Tibial artery (tissue), 4 donors: ENCODE data around the gene NIPSNAP3A.

ENCODE experiments used
- DNase-seq, 2 donors: peaks; one replicate each; pipeline ENCODE4 v3.0.0-alpha.2; 2019
- H3K27ac ChIP-seq, 2 donors: fragments of 200-600 bp; sonication (generic) in 1 of 2; 1 replicate in 1 of 2; 2 replicates in 1 of 2; pipeline ENCODE4 v1.5.1; 2018 to 2019; ENCODE audit warnings: mild to moderate bottlenecking in 1 of 2
- H3K27me3 ChIP-seq, 2 donors: fragments of 200-600 bp; sonication (generic) in 1 of 2; one replicate each; pipeline versions ENCODE4 v1.5.1 to v1.6.0; 2016 to 2019
- H3K36me3 ChIP-seq, 3 donors: fragments of 200-600 bp; sonication (generic) in 2 of 3; one replicate each; pipeline ENCODE4 v1.5.1; 2016 to 2019; ENCODE audit warnings: mild to moderate bottlenecking in 2 of 3
- H3K4me1 ChIP-seq, 4 donors: fragments of 200-600 bp; sonication (generic) in 2 of 4; 1 replicate in 3 of 4; 2 replicates in 1 of 4; pipeline ENCODE4 v1.5.1; 2016 to 2019
- H3K4me3 ChIP-seq, 2 donors: fragments of 200-600 bp; sonication (generic) in 1 of 2; 1 replicate in 1 of 2; 2 replicates in 1 of 2; pipeline ENCODE4 v1.5.1; 2018 to 2019; ENCODE audit warnings: mild to moderate bottlenecking in 2 of 2
- H3K9me3 ChIP-seq, 3 donors: fragments of 200-600 bp; sonication (generic) in 1 of 3; one replicate each; pipeline ENCODE4 v1.5.1; 2016 to 2019
- intact Hi-C: fragments of 100-400 bp; cut with DNase I; formaldehyde crosslinking; loops from one replicate; pipeline ENCODE4 v1.15.0; 2023; ENCODE audit warnings: low total_unique reads
- TF ChIP-seq, protein P1 (sequence below), 2 experiments: fragments of 200-600 bp in 1 of 2; fragments of 450-650 bp in 1 of 2; IDR thresholded peaks; one replicate each; pipeline ENCODE4 v1.5.1; 2017 to 2019; ENCODE audit warnings: antibody characterized with exemption in 2 of 2, mild to moderate bottlenecking in 1 of 2, moderate library complexity in 1 of 2

NIPSNAP3A gene

GRCh38 chr9:104774831-104775573 is 27.5 kb downstream of the NIPSNAP3A start:
- Histone ChIP-seq H3K4me3 (no peak overlapping the region), H3K36me3 (peaks cover 0 to 7% (median 4%) of the 10 kb centered on the region in 3 donors), H3K9me3 (no peaks in the 10 kb centered on the region), H3K27me3 (no peaks in the 10 kb centered on the region), H3K4me1 (peaks cover 0 to 36% (median 10%) of the 10 kb centered on the region in 4 donors), H3K27ac (no peak overlapping the region)
- TF ChIP-seq, protein P1, sequence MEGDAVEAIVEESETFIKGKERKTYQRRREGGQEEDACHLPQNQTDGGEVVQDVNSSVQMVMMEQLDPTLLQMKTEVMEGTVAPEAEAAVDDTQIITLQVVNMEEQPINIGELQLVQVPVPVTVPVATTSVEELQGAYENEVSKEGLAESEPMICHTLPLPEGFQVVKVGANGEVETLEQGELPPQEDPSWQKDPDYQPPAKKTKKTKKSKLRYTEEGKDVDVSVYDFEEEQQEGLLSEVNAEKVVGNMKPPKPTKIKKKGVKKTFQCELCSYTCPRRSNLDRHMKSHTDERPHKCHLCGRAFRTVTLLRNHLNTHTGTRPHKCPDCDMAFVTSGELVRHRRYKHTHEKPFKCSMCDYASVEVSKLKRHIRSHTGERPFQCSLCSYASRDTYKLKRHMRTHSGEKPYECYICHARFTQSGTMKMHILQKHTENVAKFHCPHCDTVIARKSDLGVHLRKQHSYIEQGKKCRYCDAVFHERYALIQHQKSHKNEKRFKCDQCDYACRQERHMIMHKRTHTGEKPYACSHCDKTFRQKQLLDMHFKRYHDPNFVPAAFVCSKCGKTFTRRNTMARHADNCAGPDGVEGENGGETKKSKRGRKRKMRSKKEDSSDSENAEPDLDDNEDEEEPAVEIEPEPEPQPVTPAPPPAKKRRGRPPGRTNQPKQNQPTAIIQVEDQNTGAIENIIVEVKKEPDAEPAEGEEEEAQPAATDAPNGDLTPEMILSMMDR (IDR thresholded peaks at IDR 0.05) = no peak
- DNase-seq = no peak
- intact Hi-C loops = no loop called here

- Histone ChIP-seq H3K27ac (no peak overlapping the region), H3K4me3 (no peak overlapping the region), H3K36me3 (peaks cover 0 to 8% (median 7%) of the 10 kb centered on the region in 3 donors), H3K27me3 (no peaks in the 10 kb centered on the region), H3K9me3 (no peaks in the 10 kb centered on the region), H3K4me1 (peaks cover 0 to 36% (median 10%) of the 10 kb centered on the region in 4 donors)
- intact Hi-C loops = no loop called here
- TF ChIP-seq, protein P1 (IDR thresholded peaks at IDR 0.05) = no peak
- DNase-seq = no peak
Measured at GRCh38 chr9:104775574-104775936, 28.1 kb downstream of the NIPSNAP3A start.

DNA sequence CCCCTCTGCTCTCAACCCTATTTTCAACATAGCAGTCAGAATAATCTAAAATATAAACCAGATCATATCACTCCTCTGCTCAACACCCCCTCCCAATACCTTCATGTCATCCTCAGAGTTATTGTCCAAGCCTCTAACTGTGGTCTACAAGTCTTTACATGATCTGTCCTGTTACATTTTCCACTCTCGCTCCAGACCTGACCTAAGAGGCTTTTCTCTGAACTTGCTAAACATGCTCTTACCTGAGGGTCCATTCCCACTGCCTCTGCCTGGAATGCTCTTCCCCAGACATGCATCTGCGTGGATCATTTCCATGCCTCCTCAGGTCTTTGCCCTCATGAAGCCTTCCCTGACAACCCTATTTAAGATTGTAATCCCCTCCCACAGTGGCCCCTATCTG is 28.5 kb downstream of the NIPSNAP3A start:
- H3K4me1 ChIP-seq = peaks cover 0 to 36% (median 10%) of the 10 kb centered on the region in 4 donors
- H3K27ac ChIP-seq = no peak overlapping the region
- H3K4me3 ChIP-seq = no peak overlapping the region
- DNase-seq = no peak
- H3K9me3 ChIP-seq = no peaks in the 10 kb centered on the region
- no peaks in the 10 kb centered on the region for H3K27me3 ChIP-seq
- intact Hi-C loops = no loop called here
- peaks cover 0 to 8% (median 7%) of the 10 kb centered on the region in 3 donors for H3K36me3 ChIP-seq
- TF ChIP-seq, protein P1 (IDR thresholded peaks at IDR 0.05) = no peak

- Histone ChIP-seq H3K27ac (no peak overlapping the region), H3K36me3 (peaks cover 6 to 8% (median 7%) of the 10 kb centered on the region in 3 donors), H3K4me1 (peaks cover 0 to 40% (median 10%) of the 10 kb centered on the region in 4 donors), H3K9me3 (no peaks in the 10 kb centered on the region), H3K4me3 (no peak overlapping the region), H3K27me3 (no peaks in the 10 kb centered on the region)
- DNase-seq = no peak
- intact Hi-C loops = no loop called here
- TF ChIP-seq, protein P1 (IDR thresholded peaks at IDR 0.05) = no peak
Measured at GRCh38 chr9:104776797-104777196, 29.3 kb downstream of the NIPSNAP3A start.

DNA sequence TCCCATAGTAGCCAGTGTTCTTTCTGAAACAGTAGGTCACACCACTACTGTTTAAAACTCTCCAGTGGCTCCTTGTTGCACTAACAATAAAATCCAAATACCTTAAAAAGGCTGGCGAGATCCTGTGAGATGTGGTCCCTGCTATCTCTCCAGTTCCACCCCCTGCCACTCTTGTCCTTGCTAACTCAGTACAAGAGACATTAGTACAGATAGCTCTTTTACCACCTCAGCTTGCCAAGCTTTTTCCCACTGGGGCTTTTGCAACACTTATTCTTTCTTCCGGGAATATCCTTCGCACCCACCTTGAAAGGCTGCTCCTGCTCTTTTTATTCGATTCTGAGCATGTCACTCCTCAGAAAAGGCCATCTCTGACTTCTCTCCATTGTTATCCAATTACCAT is 31.3 kb downstream of the NIPSNAP3A start:
- intact Hi-C loops = no loop called here

More for the DNA sequence above, 31.3 kb downstream of the NIPSNAP3A start:
- peaks cover 0 to 26% (median 9%) of the 10 kb centered on the region in 4 donors for H3K4me1 ChIP-seq
- H3K9me3 ChIP-seq = no peaks in the 10 kb centered on the region
- DNase-seq = no peak
- H3K36me3 ChIP-seq = peaks cover 14 to 22% (median 20%) of the 10 kb centered on the region in 3 donors
- no peak overlapping the region for H3K4me3 ChIP-seq
- no peaks in the 10 kb centered on the region for H3K27me3 ChIP-seq
- TF ChIP-seq, protein P1 (IDR thresholded peaks at IDR 0.05) = no peak
- H3K27ac ChIP-seq = no peak overlapping the region
